Smooth muscle cell (in vitro differentiated cells): ENCODE results near the gene SPATA24. TPM values are rescaled to one million over a fixed set of nuclear protein-coding genes. Genes with fewer than 3 reads are reported as not detected.

Experiments used
- DNase-seq: peaks from one replicate; lab custom pipeline; 2025; ENCODE audit not compliant: unreplicated experiment; lab: John Stamatoyannopoulos, UW
- H2AFZ ChIP-seq: fragments of 200-600 bp; sonication (generic); 2 replicates; pipeline ENCODE4 v1.6.0; 2016; ENCODE audit warnings: antibody characterized with exemption, low read depth, mild to moderate bottlenecking
- H3F3A ChIP-seq: fragments of 200-600 bp; sonication (generic); 2 replicates; pipeline ENCODE4 v1.6.0; 2017; ENCODE audit warnings: antibody characterized with exemption, low read depth
- H3K27ac ChIP-seq: fragments of 200-600 bp; sonication (generic); 2 replicates; pipeline ENCODE4 v1.5.1; 2016; ENCODE audit warnings: low read depth, mild to moderate bottlenecking
- H3K27me3 ChIP-seq: fragments of 200-600 bp; sonication (generic); 2 replicates; pipeline ENCODE4 v1.6.1; 2016; ENCODE audit warnings: low read depth, mild to moderate bottlenecking
- H3K36me3 ChIP-seq: fragments of 200-600 bp; sonication (generic); 2 replicates; pipeline ENCODE4 v1.5.1; 2016; ENCODE audit warnings: low read depth
- H3K4me1 ChIP-seq: fragments of 200-600 bp; sonication (generic); 2 replicates; pipeline ENCODE4 v1.5.1; 2016; ENCODE audit warnings: low read depth
- H3K4me2 ChIP-seq: fragments of 200-600 bp; sonication (generic); 2 replicates; pipeline ENCODE4 v1.6.0; 2016; ENCODE audit warnings: mild to moderate bottlenecking
- H3K4me3 ChIP-seq: fragments of 200-600 bp; sonication (generic); 2 replicates; pipeline ENCODE4 v1.5.1; 2016; ENCODE audit warnings: mild to moderate bottlenecking
- H3K79me2 ChIP-seq: fragments of 200-600 bp; sonication (generic); 2 replicates; pipeline ENCODE4 v1.6.0; 2016; ENCODE audit warnings: low read depth, mild to moderate bottlenecking
- H3K9ac ChIP-seq: fragments of 200-600 bp; sonication (generic); 2 replicates; pipeline ENCODE4 v1.6.0; 2016; ENCODE audit warnings: low read depth
- H3K9me3 ChIP-seq: fragments of 200-600 bp; sonication (generic); replicated peaks from 2 replicates; pipeline ENCODE4 v1.5.1; 2016; ENCODE audit warnings: low read depth
- H4K20me1 ChIP-seq: fragments of 200-600 bp; sonication (generic); 2 replicates; pipeline ENCODE4 v1.6.0; 2016; ENCODE audit warnings: low read depth
- WGBS: methylation state at CpG from one replicate; pipeline ENCODE4 v1.1.7; 2016; ENCODE audit warnings: low lambda C conversion rate; 5-methylcytosine and 5-hydroxymethylcytosine counted together
- polyA plus RNA-seq: library from polyadenylated mRNA; unstranded; fragments of >200 nt; fragmentation: Nextera tagmentation; extraction: Ambion mirVana; gene quantifications from 2 replicates; pipeline ENCODE4 v1.2.1, GENCODE V29; 2016
- total RNA-seq: library from RNA; depleted of rRNA; stranded (reverse); fragments of >200 nt; gene quantifications from 2 replicates; pipeline ENCODE4 v1.2.3, GENCODE V29; 2014
- TF ChIP-seq, protein P1 (sequence below): fragments of 200-600 bp; sonication (generic); IDR thresholded peaks from 2 replicates; pipeline ENCODE4 v1.5.1; 2017; ENCODE audit warnings: borderline replicate concordance, mild to moderate bottlenecking, antibody characterized with exemption; ENCODE audit not compliant: insufficient read depth, poor library complexity, severe bottlenecking

The SPATA24 gene
- total and polyA plus RNA-seq, 2 experiments from 2014 or later, result 2.0 to 2.6 TPM

GRCh38 chr5:139413963-139414362 is 10.1 kb upstream of the SPATA24 start:
- Histone ChIP-seq H3K4me1 (peaks cover 2% of the 10 kb centered on the region), H2AFZ (no peak overlapping the region), H3K36me3 (no peaks in the 10 kb centered on the region), H3K27ac (no peak overlapping the region), H3K9ac (no peak overlapping the region), H3K4me2 (no peak overlapping the region), H4K20me1 (no peaks in the 10 kb centered on the region), H3K9me3 (no peaks in the 10 kb centered on the region), H3F3A (no peaks in the 10 kb centered on the region), H3K4me3 (no peak overlapping the region), H3K79me2 (no peaks in the 10 kb centered on the region), H3K27me3 (no peaks in the 10 kb centered on the region)
- TF ChIP-seq, protein P1, sequence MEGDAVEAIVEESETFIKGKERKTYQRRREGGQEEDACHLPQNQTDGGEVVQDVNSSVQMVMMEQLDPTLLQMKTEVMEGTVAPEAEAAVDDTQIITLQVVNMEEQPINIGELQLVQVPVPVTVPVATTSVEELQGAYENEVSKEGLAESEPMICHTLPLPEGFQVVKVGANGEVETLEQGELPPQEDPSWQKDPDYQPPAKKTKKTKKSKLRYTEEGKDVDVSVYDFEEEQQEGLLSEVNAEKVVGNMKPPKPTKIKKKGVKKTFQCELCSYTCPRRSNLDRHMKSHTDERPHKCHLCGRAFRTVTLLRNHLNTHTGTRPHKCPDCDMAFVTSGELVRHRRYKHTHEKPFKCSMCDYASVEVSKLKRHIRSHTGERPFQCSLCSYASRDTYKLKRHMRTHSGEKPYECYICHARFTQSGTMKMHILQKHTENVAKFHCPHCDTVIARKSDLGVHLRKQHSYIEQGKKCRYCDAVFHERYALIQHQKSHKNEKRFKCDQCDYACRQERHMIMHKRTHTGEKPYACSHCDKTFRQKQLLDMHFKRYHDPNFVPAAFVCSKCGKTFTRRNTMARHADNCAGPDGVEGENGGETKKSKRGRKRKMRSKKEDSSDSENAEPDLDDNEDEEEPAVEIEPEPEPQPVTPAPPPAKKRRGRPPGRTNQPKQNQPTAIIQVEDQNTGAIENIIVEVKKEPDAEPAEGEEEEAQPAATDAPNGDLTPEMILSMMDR, result no peak
- no peak for DNase-seq
- 97% methylated on average over 6 of the region's 6 CpGs for WGBS

DNA sequence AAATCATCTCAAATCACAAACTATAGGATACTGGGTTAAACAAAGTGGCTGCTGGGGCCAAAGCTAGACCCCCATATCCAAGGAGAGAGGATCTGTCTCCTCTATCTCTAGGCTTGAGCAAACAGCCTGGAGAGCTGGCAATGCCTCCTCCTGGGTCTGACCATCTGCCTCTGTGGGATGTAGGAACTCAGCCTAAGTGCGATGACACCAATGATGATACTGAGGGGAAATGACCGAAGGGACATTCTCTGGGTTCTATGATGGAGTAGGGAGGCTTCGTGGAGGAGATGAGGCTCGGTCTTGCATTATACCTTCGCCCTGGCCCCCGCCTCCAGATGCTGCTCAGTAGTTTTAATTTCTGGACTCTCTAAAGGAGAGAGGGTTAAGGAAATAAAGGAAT is 9.3 kb upstream of the SPATA24 start:
- Histone ChIP-seq H3K36me3 (no peaks in the 10 kb centered on the region), H3K27ac (no peak overlapping the region), H2AFZ (no peak overlapping the region), H3K27me3 (no peaks in the 10 kb centered on the region), H4K20me1 (no peaks in the 10 kb centered on the region), H3K4me3 (no peak overlapping the region), H3K79me2 (no peaks in the 10 kb centered on the region), H3F3A (no peaks in the 10 kb centered on the region), H3K9ac (no peak overlapping the region), H3K4me1 (no peaks in the 10 kb centered on the region), H3K4me2 (no peak overlapping the region), H3K9me3 (no peaks in the 10 kb centered on the region)
- WGBS, result 100% methylated on average over 6 of the region's 6 CpGs
- no peak for DNase-seq
- TF ChIP-seq, protein P1, result no peak

- peak overlapping the region; percentile 51 for H3K27ac ChIP-seq
- H3K9me3 ChIP-seq, result no peaks in the 10 kb centered on the region
- no peaks in the 10 kb centered on the region for H3K79me2 ChIP-seq
- H3K4me1 ChIP-seq, result no peaks in the 10 kb centered on the region
- no peak overlapping the region for H3K4me2 ChIP-seq
- H3K4me3 ChIP-seq, result no peak overlapping the region
- H3K9ac ChIP-seq, result no peak overlapping the region
- no peaks in the 10 kb centered on the region for H3K36me3 ChIP-seq
- no peaks in the 10 kb centered on the region for H4K20me1 ChIP-seq
- TF ChIP-seq, protein P1, result no peak
- DNase-seq, result no peak
- no peak overlapping the region for H2AFZ ChIP-seq
- no peaks in the 10 kb centered on the region for H3F3A ChIP-seq
- 62% methylated on average over 17 of the region's 17 CpGs for WGBS
- H3K27me3 ChIP-seq, result no peaks in the 10 kb centered on the region
Measured at GRCh38 chr5:139410993-139411828, 7.3 kb upstream of the SPATA24 start.
